Activated CD4-positive, CD25-positive, alpha-beta regulatory T cell treated with anti-CD3 and anti-CD28 coated beads, Interleukin-2, amount 50 U/mL, for 24 hours (primary cell): Measurements from ENCODE around the gene ATPAF1.

ENCODE experiments used
- ATAC-seq, 2 donors: fragments of 150-1000 bp; cut with Tn5 transposase; one replicate each; pipeline ENCODE4 v1.10.0; 2021; ENCODE audit warnings: mild to moderate bottlenecking in 1 of 2, moderate library complexity in 1 of 2

ATPAF1 gene

GRCh38 chr1:46614604-46614984, 53.6 kb downstream of the ATPAF1 start:
- ATAC-seq, result no peak

GRCh38 chr1:46613661-46614603, 54.2 kb downstream of the ATPAF1 start:
- peak in 1 of 2 donors; percentile 13 for ATAC-seq

DNA sequence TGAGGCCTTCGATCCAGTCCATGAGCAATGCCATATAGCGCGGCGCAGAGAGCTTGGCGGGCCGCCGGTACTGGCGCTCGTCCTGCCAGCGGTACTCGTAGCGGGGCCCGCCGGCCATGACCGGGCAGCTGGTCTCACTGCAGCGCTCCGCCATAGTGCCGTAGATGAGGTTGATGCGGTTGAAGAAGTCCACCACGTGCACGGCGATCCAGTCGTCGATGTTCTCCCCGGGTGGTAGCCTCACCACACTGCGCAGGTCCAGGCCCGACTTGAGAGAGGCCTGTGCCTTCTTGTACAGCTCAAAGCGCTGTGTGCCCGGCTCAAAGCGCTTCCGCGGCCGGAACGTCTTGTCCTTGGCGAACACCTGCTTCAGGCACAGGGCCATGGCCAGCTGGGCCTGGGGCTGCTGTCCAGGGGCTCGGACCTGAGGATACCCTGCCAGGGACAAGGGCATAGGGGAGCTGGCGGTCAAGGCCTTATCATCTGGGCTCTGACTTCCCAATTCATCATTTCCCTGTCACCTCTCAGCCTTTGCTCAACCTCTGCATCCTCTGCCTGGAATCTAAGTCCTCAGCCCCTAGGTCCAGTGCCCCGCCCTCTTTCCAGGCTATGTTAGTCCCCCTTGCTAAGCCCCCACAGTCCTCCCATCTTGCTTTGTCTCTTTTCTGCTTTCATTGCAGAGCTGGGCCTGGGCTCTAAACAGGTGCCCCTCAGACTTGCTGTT, 55.1 kb downstream of the ATPAF1 start:
- ATAC-seq, result no peak

DNA sequence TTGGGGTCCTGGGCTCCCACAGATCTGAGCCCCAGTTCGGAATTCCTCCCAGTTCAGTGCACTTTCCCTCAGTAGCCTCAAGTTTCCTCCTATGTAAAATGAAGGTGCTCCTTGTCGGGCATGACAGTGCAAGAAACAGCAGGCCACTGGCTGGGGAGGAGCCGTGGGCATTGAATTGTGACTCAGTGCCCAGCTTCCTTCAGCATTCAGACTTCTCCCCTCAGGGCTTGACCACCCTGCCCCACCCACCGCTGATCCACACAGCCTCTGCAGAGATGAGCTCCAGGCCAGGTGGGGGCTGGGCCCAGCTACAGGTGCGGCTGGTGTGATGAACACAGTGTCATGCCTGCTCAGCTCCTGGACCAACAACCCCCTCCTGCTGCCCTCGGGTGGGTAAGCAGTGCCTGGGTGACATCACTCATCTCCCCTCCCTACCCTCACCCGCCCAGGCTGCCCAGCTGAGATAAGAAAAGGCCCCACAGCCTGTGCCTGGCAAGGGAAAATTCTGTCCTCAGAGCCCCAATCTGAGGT, 56.4 kb downstream of the ATPAF1 start:
- no peak for ATAC-seq

- ATAC-seq, result no peak
These were observed 60.6 kb downstream of the ATPAF1 start for GRCh38 chr1:46607345-46608130.

DNA sequence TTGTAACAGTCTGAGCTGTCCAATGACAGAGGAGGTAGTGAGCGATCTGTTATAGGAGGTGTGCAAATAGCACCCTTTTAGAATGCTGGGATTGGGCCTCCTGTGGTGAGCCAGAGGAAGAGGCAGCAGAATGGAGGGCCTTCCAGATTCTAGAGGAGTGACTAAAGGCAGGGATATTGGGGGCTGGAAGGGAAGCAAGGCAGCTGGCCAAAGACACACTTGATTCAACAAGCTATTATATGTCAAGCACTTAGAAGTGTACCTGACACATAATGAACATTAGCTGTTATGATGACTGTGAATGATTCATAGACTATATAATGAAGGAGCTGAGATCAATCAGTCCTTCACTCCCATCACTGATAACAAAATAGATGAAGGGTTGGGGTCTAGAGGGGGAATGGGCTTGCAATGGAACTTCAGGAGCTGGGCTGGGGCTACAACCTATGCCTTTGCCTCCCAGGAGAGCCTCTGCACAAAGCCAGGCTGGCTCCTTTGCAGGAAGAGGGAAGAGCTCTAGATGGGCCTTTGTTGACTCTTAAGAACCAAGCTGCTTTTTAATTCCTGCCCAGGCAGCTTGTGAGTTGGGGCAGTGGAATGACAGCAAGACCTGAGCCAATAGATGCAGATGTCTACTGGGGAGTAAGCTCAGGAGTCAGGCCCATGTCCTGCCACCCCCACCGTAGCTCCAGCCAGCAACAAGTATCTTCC, 61.8 kb downstream of the ATPAF1 start:
- no peak for ATAC-seq

- ATAC-seq, result no peak
These were observed 62.9 kb downstream of the ATPAF1 start for GRCh38 chr1:46605232-46605631.

DNA sequence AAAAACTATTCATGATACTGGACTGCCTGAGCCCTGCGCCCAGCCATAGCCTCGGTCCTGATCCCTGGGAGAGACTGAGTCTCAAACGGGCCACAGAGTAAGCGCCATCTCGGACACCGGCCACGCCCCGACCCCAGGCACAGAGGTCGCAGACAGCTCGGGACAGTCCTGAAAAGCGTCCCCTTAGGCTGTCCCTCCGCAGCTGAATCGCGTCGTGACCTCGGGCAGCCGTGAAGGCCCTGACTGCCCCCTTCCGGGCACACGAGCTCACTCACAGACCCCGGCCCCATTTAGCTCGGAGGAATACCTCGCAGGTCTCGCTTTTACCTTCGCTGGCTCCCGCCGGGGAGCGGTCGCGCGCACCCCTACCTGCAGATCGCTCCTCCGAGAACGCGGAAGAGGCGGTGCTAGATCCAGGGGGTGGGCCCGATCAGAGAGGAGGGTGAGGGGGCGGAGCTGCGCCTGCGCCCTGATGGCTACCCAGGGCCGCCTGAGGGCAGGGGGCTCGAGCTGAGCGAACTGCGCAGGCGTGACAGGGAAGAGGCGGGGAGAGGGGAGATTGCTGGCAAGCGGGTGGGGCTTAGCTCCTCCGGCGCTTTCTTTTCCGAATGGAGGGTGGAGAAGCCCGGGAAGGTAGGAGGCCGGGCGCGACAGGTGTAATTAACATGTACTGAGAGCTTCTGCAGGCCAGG, 64.2 kb downstream of the ATPAF1 start, which contains the start of gene MKNK1:
Gene MKNK1 (minus strand): TSS at position 411 of the 692 bp plus-strand sequence. CDS start 20,941 bp downstream, outside the sequence.
- ATAC-seq, result peak; percentile 93

- no peak for ATAC-seq
These were observed 64.7 kb downstream of the ATPAF1 start for GRCh38 chr1:46603481-46603857.

- no peak for ATAC-seq
These were observed 66.7 kb downstream of the ATPAF1 start for GRCh38 chr1:46601257-46602007.

- ATAC-seq, result no peak
These were observed 68.8 kb downstream of the ATPAF1 start for GRCh38 chr1:46599059-46599970.

DNA sequence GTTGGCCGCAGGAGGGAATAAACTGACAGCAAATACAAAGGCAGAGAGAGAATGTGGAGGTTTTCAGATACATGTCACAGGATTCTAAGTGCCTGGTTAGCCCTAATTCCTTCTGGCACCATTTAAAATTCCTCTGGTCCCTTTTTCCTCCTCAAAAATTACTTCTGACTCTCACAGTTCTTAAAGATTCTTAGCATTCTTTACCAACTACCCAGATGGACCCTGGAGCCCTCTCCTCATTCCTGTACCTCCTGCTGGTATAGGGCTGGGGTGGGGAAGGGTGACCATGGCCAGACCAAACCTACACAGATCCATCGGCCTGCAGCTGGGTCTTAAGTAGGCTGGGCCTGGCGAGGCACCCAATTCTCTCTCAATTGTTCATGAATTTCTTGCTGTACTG, 71.3 kb downstream of the ATPAF1 start:
- ATAC-seq, result no peak

DNA sequence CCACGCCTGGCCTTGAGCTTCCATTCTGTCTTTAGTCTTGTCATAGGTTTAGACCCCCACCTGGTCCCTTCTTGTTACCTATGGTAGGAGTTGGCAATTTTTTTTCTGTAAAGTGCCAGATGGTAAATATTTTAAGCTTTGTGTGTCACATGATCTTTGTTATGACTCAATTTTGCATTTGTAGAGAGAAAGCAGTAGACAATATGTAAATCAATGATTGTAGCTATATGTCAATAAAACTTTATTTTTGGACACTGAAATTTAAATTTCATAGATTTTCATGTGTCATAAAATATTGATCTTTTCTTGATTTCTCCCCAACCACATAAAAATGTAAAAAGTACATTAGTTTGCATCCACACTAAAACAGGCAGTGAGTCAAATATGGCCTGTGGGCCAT, 72.1 kb downstream of the ATPAF1 start:
- ATAC-seq, result no peak

DNA sequence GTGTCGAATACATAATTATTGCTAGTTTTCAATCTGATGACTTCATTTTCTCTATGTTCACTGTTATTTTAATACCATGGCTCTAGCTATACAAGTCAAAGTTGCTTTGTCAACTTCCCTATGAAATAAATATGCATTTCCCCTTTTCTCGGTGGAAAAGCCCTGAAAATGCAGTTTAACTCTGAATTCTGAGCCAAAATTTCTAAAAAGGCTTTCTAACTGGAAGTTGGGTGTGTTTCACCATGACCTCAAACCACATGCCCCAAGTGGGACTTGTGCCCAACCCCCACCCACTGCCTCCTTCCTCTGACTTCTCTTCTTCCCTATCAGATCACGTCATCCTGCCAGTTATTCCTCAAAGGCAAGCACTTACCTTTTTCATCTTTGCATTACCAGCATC, 73.0 kb downstream of the ATPAF1 start:
- ATAC-seq, result no peak

GRCh38 chr1:46594063-46594462, 74.1 kb downstream of the ATPAF1 start:
- ATAC-seq, result no peak

DNA sequence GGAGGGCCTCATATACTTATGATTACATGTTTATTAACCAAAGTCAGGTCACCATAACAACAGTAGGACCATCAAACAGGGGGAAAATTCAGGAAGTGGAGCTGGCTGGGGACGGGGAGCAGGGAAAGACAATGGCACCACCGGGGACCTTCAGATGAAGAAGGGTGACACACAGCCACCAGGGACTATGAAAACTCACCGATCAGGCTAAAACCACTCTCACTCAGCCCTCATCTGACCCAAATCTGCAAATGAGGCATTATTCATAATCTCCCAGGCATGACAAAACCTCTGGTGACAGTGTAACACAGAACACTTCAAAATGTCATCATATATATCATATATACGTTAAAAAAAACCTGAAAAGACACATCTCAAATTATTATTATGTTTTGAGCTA, 75.3 kb downstream of the ATPAF1 start:
- ATAC-seq, result no peak

- ATAC-seq, result no peak
These were observed 78.6 kb downstream of the ATPAF1 start for GRCh38 chr1:46589529-46589928.

DNA sequence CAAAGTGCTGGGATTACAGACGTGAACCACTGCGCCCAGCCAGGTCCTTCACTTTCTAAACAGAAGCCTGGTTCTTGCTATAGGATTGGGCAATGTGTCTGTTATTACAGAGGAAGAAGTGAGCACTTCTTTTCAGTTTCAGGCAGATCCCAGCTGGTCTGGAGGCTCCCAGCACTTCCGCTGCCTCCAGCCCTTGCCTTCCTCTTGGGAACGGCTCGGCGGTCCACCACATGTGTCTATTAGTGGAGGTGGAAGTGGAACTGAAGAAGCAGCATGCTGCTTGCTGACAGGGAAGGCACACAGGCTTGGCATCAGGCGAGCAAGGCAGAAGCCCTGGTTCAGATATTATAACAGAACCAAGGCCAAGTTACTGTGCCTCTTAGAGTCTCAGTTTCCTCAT, 81.1 kb downstream of the ATPAF1 start:
- no peak for ATAC-seq

DNA sequence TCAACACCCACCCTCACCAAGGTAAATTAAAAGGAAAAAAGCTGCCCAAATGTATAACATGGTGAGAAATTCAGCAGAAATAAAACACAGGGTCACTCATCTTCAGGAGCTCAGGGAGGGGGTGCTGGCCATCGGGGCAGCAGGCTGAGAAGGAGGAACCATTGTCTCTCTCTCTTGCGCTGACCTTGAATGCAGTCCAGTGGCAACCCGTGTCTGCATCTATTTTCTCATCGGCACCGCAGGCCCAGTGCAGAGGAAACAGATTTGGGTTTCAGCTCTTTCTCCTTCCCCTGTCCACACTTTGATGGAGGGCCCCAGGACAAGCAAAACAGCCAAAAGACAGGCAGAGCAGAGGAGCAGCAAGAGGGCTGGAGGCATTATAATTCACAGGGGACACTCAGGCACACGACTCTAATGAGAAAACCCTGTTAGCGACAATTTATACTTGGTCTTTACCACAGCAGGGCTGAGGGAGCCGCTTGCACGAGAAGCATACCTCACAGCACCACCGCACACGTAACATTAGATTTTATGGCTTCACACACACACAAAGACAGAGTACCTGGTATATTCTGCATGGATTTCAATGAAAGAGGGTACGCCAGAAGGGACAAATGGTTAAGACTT, 82.7 kb downstream of the ATPAF1 start:
- no peak for ATAC-seq
